IMR-90 (cell line): ENCODE results near the gene TRAIP.

Experiments used
- BHLHE40 ChIP-seq: fragments of 150-350 bp; IDR thresholded peaks from 2 replicates; pipeline ENCODE4 v1.6.1; 2016; ENCODE audit warnings: mild to moderate bottlenecking, low read depth, low read length
- CEBPB ChIP-seq: IDR thresholded peaks from 2 replicates; pipeline ENCODE4 v1.6.1; 2012; ENCODE audit warnings: low read depth, low read length, improper control_type of control experiment
- MAFK ChIP-seq: IDR thresholded peaks from 2 replicates; pipeline ENCODE4 v1.6.1; 2012; ENCODE audit warnings: low read depth, low read length, improper control_type of control experiment
- MAZ ChIP-seq: IDR thresholded peaks from 2 replicates; pipeline ENCODE4 v1.6.1; 2012; ENCODE audit warnings: low read depth, mild to moderate bottlenecking, low read length, improper control_type of control experiment, moderate library complexity, borderline replicate concordance
- MXI1 ChIP-seq: IDR thresholded peaks from 2 replicates; pipeline ENCODE4 v1.6.1; 2012; ENCODE audit warnings: low read depth, mild to moderate bottlenecking, low read length, moderate library complexity, borderline replicate concordance
- NFE2L2 ChIP-seq: fragments of 150-350 bp; IDR thresholded peaks from 2 replicates; pipeline ENCODE4 v1.6.1; 2016; ENCODE audit warnings: low read depth, mild to moderate bottlenecking, low read length
- POLR2A ChIP-seq: IDR thresholded peaks from 2 replicates; pipeline ENCODE4 v1.6.1; 2012; ENCODE audit warnings: mild to moderate bottlenecking, low read depth, low read length
- RAD21 ChIP-seq: IDR thresholded peaks from 2 replicates; pipeline ENCODE4 v1.6.1; 2012; ENCODE audit warnings: low read length, improper control_type of control experiment
- RCOR1 ChIP-seq: IDR thresholded peaks from 2 replicates; pipeline ENCODE4 v1.6.1; 2012; ENCODE audit warnings: mild to moderate bottlenecking, low read length, improper control_type of control experiment; ENCODE audit not compliant: insufficient replicate concordance
- RFX5 ChIP-seq: IDR thresholded peaks from 2 replicates; pipeline ENCODE4 v1.8.0; 2012; ENCODE audit warnings: low read depth, mild to moderate bottlenecking, low read length, moderate library complexity
- SMC3 ChIP-seq: fragments of 150-350 bp; IDR thresholded peaks from 2 replicates; pipeline ENCODE4 v1.6.1; 2016; ENCODE audit warnings: low read depth, mild to moderate bottlenecking, antibody characterized with exemption, low read length, moderate library complexity
- TF ChIP-seq, protein P1 (sequence below): conservative IDR thresholded peaks from 2 replicates; pipeline ENCODE4 v1.5.1; 2012; ENCODE audit warnings: mild to moderate bottlenecking, low read depth, low read length, improper control_type of control experiment
- TF ChIP-seq, protein P2 (sequence below): fragments of 150-350 bp; IDR thresholded peaks from 2 replicates; pipeline ENCODE4 v1.6.1; 2017; ENCODE audit warnings: mild to moderate bottlenecking, antibody characterized with exemption, low read length, low read depth
- TF ChIP-seq, protein P3 (sequence below): fragments of 150-350 bp; IDR thresholded peaks from 2 replicates; pipeline ENCODE4 v1.6.1; 2016; ENCODE audit warnings: low read depth, mild to moderate bottlenecking, low read length, moderate library complexity, borderline replicate concordance

DNA sequence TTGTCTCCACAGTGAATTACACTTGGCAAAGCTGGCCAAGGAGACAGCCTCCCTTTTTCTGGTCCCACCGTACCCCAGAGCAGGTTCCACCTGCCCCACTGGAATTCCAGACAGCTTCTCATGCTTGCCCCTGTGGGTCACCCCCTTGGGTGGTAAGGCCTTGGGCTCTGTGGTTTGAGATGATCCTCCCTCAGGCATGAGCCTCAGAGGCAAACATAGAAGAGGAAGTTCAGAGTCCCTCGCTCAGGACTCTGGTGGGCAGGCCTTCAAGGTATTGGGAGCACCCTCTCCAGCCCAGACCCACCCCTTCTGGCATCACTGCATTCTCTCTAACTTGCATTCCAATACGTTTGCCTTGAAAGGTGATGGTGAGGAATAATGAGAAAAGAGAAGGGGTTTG, 25.0 kb downstream of the TRAIP start:
- TF ChIP-seq, protein P1, sequence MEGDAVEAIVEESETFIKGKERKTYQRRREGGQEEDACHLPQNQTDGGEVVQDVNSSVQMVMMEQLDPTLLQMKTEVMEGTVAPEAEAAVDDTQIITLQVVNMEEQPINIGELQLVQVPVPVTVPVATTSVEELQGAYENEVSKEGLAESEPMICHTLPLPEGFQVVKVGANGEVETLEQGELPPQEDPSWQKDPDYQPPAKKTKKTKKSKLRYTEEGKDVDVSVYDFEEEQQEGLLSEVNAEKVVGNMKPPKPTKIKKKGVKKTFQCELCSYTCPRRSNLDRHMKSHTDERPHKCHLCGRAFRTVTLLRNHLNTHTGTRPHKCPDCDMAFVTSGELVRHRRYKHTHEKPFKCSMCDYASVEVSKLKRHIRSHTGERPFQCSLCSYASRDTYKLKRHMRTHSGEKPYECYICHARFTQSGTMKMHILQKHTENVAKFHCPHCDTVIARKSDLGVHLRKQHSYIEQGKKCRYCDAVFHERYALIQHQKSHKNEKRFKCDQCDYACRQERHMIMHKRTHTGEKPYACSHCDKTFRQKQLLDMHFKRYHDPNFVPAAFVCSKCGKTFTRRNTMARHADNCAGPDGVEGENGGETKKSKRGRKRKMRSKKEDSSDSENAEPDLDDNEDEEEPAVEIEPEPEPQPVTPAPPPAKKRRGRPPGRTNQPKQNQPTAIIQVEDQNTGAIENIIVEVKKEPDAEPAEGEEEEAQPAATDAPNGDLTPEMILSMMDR: no peak
- TF ChIP-seq POLR2A: no peak
- no peak for TF ChIP-seq BHLHE40
- TF ChIP-seq SMC3: no peak
- TF ChIP-seq, protein P2, sequence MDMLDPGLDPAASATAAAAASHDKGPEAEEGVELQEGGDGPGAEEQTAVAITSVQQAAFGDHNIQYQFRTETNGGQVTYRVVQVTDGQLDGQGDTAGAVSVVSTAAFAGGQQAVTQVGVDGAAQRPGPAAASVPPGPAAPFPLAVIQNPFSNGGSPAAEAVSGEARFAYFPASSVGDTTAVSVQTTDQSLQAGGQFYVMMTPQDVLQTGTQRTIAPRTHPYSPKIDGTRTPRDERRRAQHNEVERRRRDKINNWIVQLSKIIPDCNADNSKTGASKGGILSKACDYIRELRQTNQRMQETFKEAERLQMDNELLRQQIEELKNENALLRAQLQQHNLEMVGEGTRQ: no peak
- no peak for TF ChIP-seq RCOR1
- TF ChIP-seq, protein P3, sequence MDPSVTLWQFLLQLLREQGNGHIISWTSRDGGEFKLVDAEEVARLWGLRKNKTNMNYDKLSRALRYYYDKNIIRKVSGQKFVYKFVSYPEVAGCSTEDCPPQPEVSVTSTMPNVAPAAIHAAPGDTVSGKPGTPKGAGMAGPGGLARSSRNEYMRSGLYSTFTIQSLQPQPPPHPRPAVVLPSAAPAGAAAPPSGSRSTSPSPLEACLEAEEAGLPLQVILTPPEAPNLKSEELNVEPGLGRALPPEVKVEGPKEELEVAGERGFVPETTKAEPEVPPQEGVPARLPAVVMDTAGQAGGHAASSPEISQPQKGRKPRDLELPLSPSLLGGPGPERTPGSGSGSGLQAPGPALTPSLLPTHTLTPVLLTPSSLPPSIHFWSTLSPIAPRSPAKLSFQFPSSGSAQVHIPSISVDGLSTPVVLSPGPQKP: no peak
- TF ChIP-seq CEBPB: no peak
- TF ChIP-seq RAD21: no peak
- TF ChIP-seq NFE2L2: no peak
- TF ChIP-seq RFX5: no peak
- TF ChIP-seq MAFK: no peak
- TF ChIP-seq MXI1: no peak
- no peak for TF ChIP-seq MAZ
